Stomach (tissue), 9 donors: ENCODE results near the gene PCNX3. TPM values are rescaled to one million over a fixed set of nuclear protein-coding genes. Genes with fewer than 3 reads are reported as not detected.
A peak's percentile ranks its signal among the peaks of the same experiment; 100 is the strongest.

ENCODE experiments used
- DNase-seq, 2 donors: peaks; one replicate each; pipeline versions ENCODE4 v3.0.0 to v3.0.0-alpha.2; 2013 to 2019
- H3K27ac ChIP-seq, 5 donors: fragments of 200-600 bp in 4 of 5; sonication (generic) in 4 of 5; one replicate each; pipeline ENCODE4 v1.5.1; 2013 to 2019; ENCODE audit warnings: mild to moderate bottlenecking in 1 of 5, moderate library complexity in 1 of 5
- H3K27me3 ChIP-seq, 3 donors: fragments of 200-600 bp; sonication (generic); one replicate each; pipeline ENCODE4 v1.5.1; 2017 to 2019; ENCODE audit warnings: mixed run types in 1 of 3
- H3K36me3 ChIP-seq, 4 donors: fragments of 200-600 bp; sonication (generic); 1 replicate in 3 of 4; 2 replicates in 1 of 4; pipeline ENCODE4 v1.5.1; 2016 to 2019
- H3K4me1 ChIP-seq, 4 donors: fragments of 200-600 bp; sonication (generic); one replicate each; pipeline ENCODE4 v1.5.1; 2016 to 2019
- H3K4me3 ChIP-seq, 4 donors: fragments of 200-600 bp; sonication (generic) in 3 of 4; one replicate each; pipeline ENCODE4 v1.5.1; 2016 to 2019; ENCODE audit warnings: mild to moderate bottlenecking in 1 of 4
- H3K9me3 ChIP-seq, 4 donors: fragments of 200-600 bp; sonication (generic); one replicate each; pipeline ENCODE4 v1.5.1; 2016 to 2019
- CTCF ChIP-seq, 7 experiments: fragments of 450-650 bp in 4 of 7; fragments of 200-600 bp in 3 of 7; sonication (generic) in 3 of 7; IDR thresholded peaks; one replicate each; pipeline ENCODE4 v1.5.1; 2016 to 2019; ENCODE audit warnings: antibody characterized with exemption in 7 of 7, control low read depth in 2 of 7, mild to moderate bottlenecking in 1 of 7
- EP300 ChIP-seq: sonication (generic); formaldehyde crosslinking; IDR thresholded peaks from one replicate; pipeline ENCODE4 v1.6.1; 2017; ENCODE audit warnings: antibody characterized with exemption
- POLR2A ChIP-seq, 4 donors: fragments of 450-650 bp; IDR thresholded peaks; one replicate each; pipeline ENCODE4 v1.6.1; 2016; ENCODE audit warnings: antibody characterized with exemption in 4 of 4, control low read depth in 2 of 4, mild to moderate bottlenecking in 1 of 4, moderate library complexity in 1 of 4
- POLR2AphosphoS5 ChIP-seq, 3 donors: sonication (generic); formaldehyde crosslinking; IDR thresholded peaks; one replicate each; pipeline ENCODE4 v1.6.1; 2016; ENCODE audit warnings: antibody characterized with exemption in 3 of 3
- WGBS, 5 donors: extraction: QIAGEN DNeasy Blood & Tissue Kit in 3 of 5; methylation state at CpG; one replicate each; pipeline versions ENCODE4 v1.1.5 to v1.1.7; 2013 to 2018; 5-methylcytosine and 5-hydroxymethylcytosine counted together
- intact Hi-C: fragments of 100-400 bp; cut with DNase I; formaldehyde crosslinking; loops from one replicate; pipeline ENCODE4 v1.15.1; 2023; ENCODE audit warnings: low total_unique reads
- polyA plus RNA-seq, 3 donors: library from polyadenylated mRNA; stranded (reverse); fragments of 200-250 nt; gene quantifications; one replicate each; pipeline ENCODE4 v1.2.3, GENCODE V29; 2013
- total RNA-seq, 5 donors: library from RNA; depleted of rRNA; stranded (reverse); fragments of >200 nt; gene quantifications; one replicate each; pipeline versions ENCODE4 v1.1.0 to v1.2.3, GENCODE V29; 2014 to 2016
- donor health status: healthy with polysubstance abuse.
- donor health status: Bipolar disorder and iron deficiency.
- donor health status: healthy.

The PCNX3 gene
- total and polyA plus RNA-seq, 8 donors: 4.6 to 76.2 (median 22.0) TPM

- intact Hi-C loops: no loop called here
- no peaks in the 10 kb centered on the region for H3K9me3 ChIP-seq
- H3K27ac ChIP-seq: no peak overlapping the region
- DNase-seq: no peak
- H3K4me1 ChIP-seq: peaks cover 20 to 72% (median 50%) of the 10 kb centered on the region in 4 donors
- TF ChIP-seq POLR2AphosphoS5 (IDR thresholded peaks at IDR 0.05): no peak
- TF ChIP-seq EP300: no peak
- TF ChIP-seq POLR2A (IDR thresholded peaks at IDR 0.05): no peak
- TF ChIP-seq CTCF (IDR thresholded peaks at IDR 0.05): no peak
- H3K36me3 ChIP-seq: peaks cover 17 to 93% (median 82%) of the 10 kb centered on the region in 4 donors
- no peak overlapping the region for H3K4me3 ChIP-seq
- 73 to 77% (median 75%) methylated on average over 10 of the region's 10 CpGs for WGBS, 5 donors
- no peaks in the 10 kb centered on the region for H3K27me3 ChIP-seq
Measured at GRCh38 chr11:65645710-65646109, 30.1 kb downstream of the PCNX3 start.

- no peak for DNase-seq
- no peaks in the 10 kb centered on the region for H3K27me3 ChIP-seq
- H3K27ac ChIP-seq: peak overlapping the region; percentile 51 to 77 (median 65)
- peak overlapping the region; percentile 40 to 60 (median 50) for H3K4me3 ChIP-seq
- intact Hi-C loops: no loop called here
- WGBS, 5 donors: 68 to 92% (median 76%) methylated on average over 27 to 68 of the region's 68 CpGs
- no peak for TF ChIP-seq POLR2AphosphoS5 (IDR thresholded peaks at IDR 0.05)
- TF ChIP-seq EP300: no peak
- no peak for TF ChIP-seq CTCF (IDR thresholded peaks at IDR 0.05)
- no peak for TF ChIP-seq POLR2A (IDR thresholded peaks at IDR 0.05)
- peaks cover 17 to 90% (median 85%) of the 10 kb centered on the region in 4 donors for H3K36me3 ChIP-seq
- peaks cover 27 to 72% (median 50%) of the 10 kb centered on the region in 4 donors for H3K4me1 ChIP-seq
- no peaks in the 10 kb centered on the region for H3K9me3 ChIP-seq
Measured at GRCh38 chr11:65646288-65646957, 30.8 kb downstream of the PCNX3 start.

GRCh38 chr11:65646958-65647701 lies 31.6 kb downstream of the PCNX3 start:
- Histone ChIP-seq H3K27ac (peak overlapping the region; percentile 51 to 77 (median 65)), H3K27me3 (no peaks in the 10 kb centered on the region), H3K36me3 (peaks cover 17 to 92% (median 80%) of the 10 kb centered on the region in 4 donors), H3K4me3 (peak overlapping the region; percentile 40 to 60 (median 50)), H3K4me1 (peaks cover 28 to 72% (median 50%) of the 10 kb centered on the region in 4 donors), H3K9me3 (no peaks in the 10 kb centered on the region)
- 24 to 52% (median 32%) methylated on average over 54 to 87 of the region's 87 CpGs for WGBS, 5 donors
- intact Hi-C loops: no loop called here
- TF ChIP-seq POLR2AphosphoS5 (IDR thresholded peaks at IDR 0.05) (peak in 1 of 3 donors; percentile 34), EP300 (no peak)
- DNase-seq: peak; percentile 78 to 84

GRCh38 chr11:65648997-65649493 lies 33.5 kb downstream of the PCNX3 start:
- DNase-seq: peak in 1 of 2 donors; percentile 66
- Histone ChIP-seq H3K4me3 (no peak overlapping the region), H3K36me3 (peaks cover 18 to 79% (median 66%) of the 10 kb centered on the region in 4 donors), H3K4me1 (peaks cover 40 to 70% (median 62%) of the 10 kb centered on the region in 4 donors), H3K27me3 (no peaks in the 10 kb centered on the region), H3K9me3 (no peaks in the 10 kb centered on the region), H3K27ac (peak overlapping the region in 3 of 5 donors; percentile 19 to 99 (median 94))
- WGBS, 5 donors: 45 to 66% (median 56%) methylated on average over 7 to 12 of the region's 12 CpGs
- intact Hi-C loops: no loop called here
- TF ChIP-seq POLR2A (IDR thresholded peaks at IDR 0.05) (no peak), EP300 (no peak), CTCF (IDR thresholded peaks at IDR 0.05) (no peak), POLR2AphosphoS5 (IDR thresholded peaks at IDR 0.05) (no peak)
